Sigmoid colon (tissue), 4 donors: ENCODE data around the gene TMEM208.

Source experiments
- CTCF ChIP-seq, 4 experiments: fragments of 450-650 bp in 3 of 4; fragments of 200-600 bp in 1 of 4; IDR thresholded peaks; one replicate each; pipeline ENCODE4 v1.5.1; 2016 to 2019; ENCODE audit warnings: antibody characterized with exemption in 4 of 4, mild to moderate bottlenecking in 3 of 4, moderate library complexity in 2 of 4
- EP300 ChIP-seq, 4 donors: sonication (generic); formaldehyde crosslinking; IDR thresholded peaks; one replicate each; pipeline ENCODE4 v1.6.1; 2017; ENCODE audit warnings: antibody characterized with exemption in 4 of 4

DNA sequence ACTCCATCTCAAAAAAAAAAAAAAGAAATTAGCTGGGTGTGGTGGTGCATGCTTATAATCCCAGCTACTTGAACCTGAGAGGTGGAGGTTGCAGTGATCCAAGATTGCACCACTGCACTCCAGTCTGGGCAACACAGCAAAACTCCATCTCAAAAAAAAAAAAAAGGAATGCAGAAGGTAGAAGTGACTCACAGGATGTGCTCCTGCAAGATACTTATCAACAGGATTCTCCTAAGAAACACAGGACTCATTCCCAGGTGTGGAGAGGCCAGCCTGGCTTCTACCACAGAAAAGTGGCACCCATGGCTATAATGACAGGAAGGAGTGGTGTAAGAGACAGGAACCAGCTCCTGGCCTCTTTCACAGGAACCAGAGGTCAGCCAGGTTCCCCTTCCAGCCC lies 14.2 kb upstream of the TMEM208 start:
- TF ChIP-seq EP300 (IDR thresholded peaks at IDR 0.05): no peak
- TF ChIP-seq CTCF (IDR thresholded peaks at IDR 0.05): no peak
